ENCODE measurements around the gene AQP12B.

- TF ChIP-seq POLR2AphosphoS5 (IDR thresholded peaks at IDR 0.05; ENCODE audit: borderline replicate concordance, low read depth, low read length) (no peak), EZH2 (IDR thresholded peaks at IDR 0.05) (no peak)
Measured at GRCh38 chr2:240725266-240725665, 42.6 kb upstream of the AQP12B start.
